BJ (cell line): Measurements from ENCODE around the gene USP49. TPM values are rescaled to one million over a fixed set of nuclear protein-coding genes. Genes with fewer than 3 reads are reported as not detected.

ENCODE experiments used
- CTCF ChIA-PET: fragments of 350-600 bp; formaldehyde crosslinking; extraction: SDS; loops from one replicate; lab custom pipeline; 2021; ENCODE audit warnings: antibody characterized with exemption, inconsistent platforms; lab: Yijun Ruan, JAX
- POLR2A ChIA-PET: fragments of 300-600 bp; sonication (Branson Sonifier 250); formaldehyde crosslinking; extraction: SDS; loops from one replicate; lab custom pipeline; 2021; ENCODE audit warnings: antibody characterized with exemption; lab: Charles Lee
- DNase-seq: peaks from one replicate; pipeline ENCODE4 v3.0.0-alpha.2; 2011; ENCODE audit warnings: low read depth
- H3K27me3 ChIP-seq: 2 replicates; pipeline ENCODE4 v1.6.0; 2011; ENCODE audit warnings: low read length; ENCODE audit not compliant: control insufficient read depth, insufficient read depth
- H3K36me3 ChIP-seq: 2 replicates; pipeline ENCODE4 v1.5.1; 2011; ENCODE audit warnings: low read length; ENCODE audit not compliant: control insufficient read depth, insufficient read depth
- H3K4me3 ChIP-seq: 2 replicates; pipeline ENCODE4 v1.5.1; 2011; ENCODE audit warnings: low read depth, mild to moderate bottlenecking, control low read depth, low read length
- CTCF ChIP-seq: IDR thresholded peaks from 2 replicates; pipeline ENCODE4 v1.5.1; 2011; ENCODE audit warnings: low read depth, mild to moderate bottlenecking, control low read depth, inconsistent platforms, low read length, moderate library complexity; ENCODE audit not compliant: insufficient read depth
- polyA plus RNA-seq: library from polyadenylated mRNA; depleted of rRNA; stranded (reverse); fragments of >200 nt; gene quantifications from 2 replicates; pipeline ENCODE4 v1.2.3, GENCODE V29; 2011

Gene USP49
- polyA plus RNA-seq, 1 experiment, result 1.6 TPM

- POLR2A ChIA-PET, result no interaction called here
- TF ChIP-seq CTCF, result no peak
- DNase-seq, result no peak
- Histone ChIP-seq H3K27me3 (no peaks in the 10 kb centered on the region), H3K4me3 (no peak overlapping the region), H3K36me3 (peaks cover 24% of the 10 kb centered on the region)
- CTCF ChIA-PET, result interaction anchor here (1.0 to 2.1 kb wide), 3 partner anchors 16 to 403 kb away, joined by 4 to 15 read pairs (median 5); partner anchors contain the start of gene TOMM6
Measured at GRCh38 chr6:41771058-41771983, 123.9 kb downstream of the USP49 start.

GRCh38 chr6:41770381-41771057 lies 124.7 kb downstream of the USP49 start:
- POLR2A ChIA-PET, result no interaction called here
- CTCF ChIA-PET, result interaction anchor here (1.0 to 1.3 kb wide), 2 partner anchors 16 to 402 kb away, joined by 4 read pairs; no protein-coding TSS in a partner anchor
- TF ChIP-seq CTCF, result no peak
- Histone ChIP-seq H3K27me3 (no peaks in the 10 kb centered on the region), H3K36me3 (peaks cover 22% of the 10 kb centered on the region), H3K4me3 (no peak overlapping the region)
- no peak for DNase-seq

- Histone ChIP-seq H3K4me3 (no peak overlapping the region), H3K36me3 (peaks cover 16% of the 10 kb centered on the region), H3K27me3 (no peaks in the 10 kb centered on the region)
- ChIA-PET POLR2A (no interaction called here), CTCF (interaction anchor here (1.3 to 2.1 kb wide), 3 partner anchors 7 to 401 kb away, joined by 4 to 7 read pairs (median 6); no protein-coding TSS in a partner anchor)
- DNase-seq, result no peak
- no peak for TF ChIP-seq CTCF
Measured at GRCh38 chr6:41769376-41769775, 125.8 kb downstream of the USP49 start.

GRCh38 chr6:41768545-41769308 lies 126.4 kb downstream of the USP49 start:
- CTCF ChIA-PET, result interaction anchor here (0.8 to 2.1 kb wide), 6 partner anchors 8 to 401 kb away, joined by 3 to 9 read pairs (median 5); partner anchors contain the start of genes TFEB and TOMM6
- TF ChIP-seq CTCF, result no peak
- no peak overlapping the region for H3K4me3 ChIP-seq
- no peaks in the 10 kb centered on the region for H3K27me3 ChIP-seq
- peaks cover 15% of the 10 kb centered on the region for H3K36me3 ChIP-seq
- DNase-seq, result no peak
- POLR2A ChIA-PET, result no interaction called here
